ENCODE results near the gene ARHGEF9.

The ARHGEF9 gene

GRCh38 chrX:63740382-63740781, 44.6 kb downstream of the ARHGEF9 start:
- TF ChIP-seq CTCF (IDR thresholded peaks at IDR 0.05; ENCODE audit: insufficient read depth, low read length, poor library complexity, severe bottlenecking) (no peak), EZH2phosphoT487 (conservative IDR thresholded peaks at IDR 0.05; ENCODE audit: low read length) (no peak)
- H2AFZ ChIP-seq (ENCODE audit: low read depth, low read length, severe bottlenecking) = no peak overlapping the region
- no peak overlapping the region for H3K4me2 ChIP-seq (ENCODE audit: low read depth, low read length, poor library complexity, severe bottlenecking)
- peaks cover 29% of the 10 kb centered on the region for H3K79me2 ChIP-seq (ENCODE audit: insufficient read depth, low read length)
- H3K27me3 ChIP-seq (ENCODE audit: low read length) = no peaks in the 10 kb centered on the region
- H3K36me3 ChIP-seq (ENCODE audit: low read length) = no peaks in the 10 kb centered on the region
- H3K9me2 ChIP-seq (replicated peaks; ENCODE audit: insufficient read depth, low read length) = no peaks in the 10 kb centered on the region
- no peaks in the 10 kb centered on the region for H3K9me3 ChIP-seq (ENCODE audit: insufficient read depth, low read length)
- H3K27ac ChIP-seq (ENCODE audit: low read depth, low read length) = no peak overlapping the region
- no peak overlapping the region for H3K9ac ChIP-seq (ENCODE audit: low read length)
- no peak overlapping the region for H3K4me3 ChIP-seq (ENCODE audit: insufficient read depth, low read length, poor library complexity, severe bottlenecking)
- no peaks in the 10 kb centered on the region for H4K20me1 ChIP-seq (ENCODE audit: low read depth, low read length)
- H3F3A ChIP-seq (ENCODE audit: insufficient read depth) = no peaks in the 10 kb centered on the region

DNA sequence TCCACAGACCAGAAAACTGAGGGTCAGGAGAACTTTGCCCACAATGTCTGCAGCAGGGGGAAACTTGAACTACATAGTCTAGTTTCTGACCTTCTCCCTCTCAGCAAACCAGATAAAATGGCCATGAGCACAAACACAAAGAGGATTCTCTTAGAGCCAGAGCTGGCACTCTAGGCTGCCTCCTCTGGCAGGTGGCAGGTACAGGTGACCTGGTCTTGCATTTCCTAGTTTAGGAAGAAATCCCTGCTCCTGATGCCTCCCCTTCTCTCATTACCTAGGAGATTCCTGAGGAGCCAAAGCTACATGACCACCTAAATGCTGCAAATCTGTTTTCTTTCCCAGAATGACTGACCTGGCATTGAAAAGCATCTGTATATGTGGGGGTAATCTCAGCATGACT, 45.1 kb downstream of the ARHGEF9 start:
- no peak overlapping the region for H3K27ac ChIP-seq (ENCODE audit: low read depth, low read length)
- H3K4me2 ChIP-seq (ENCODE audit: low read depth, low read length, poor library complexity, severe bottlenecking) = no peak overlapping the region
- H3K36me3 ChIP-seq (ENCODE audit: low read length) = no peaks in the 10 kb centered on the region
- no peaks in the 10 kb centered on the region for H3K27me3 ChIP-seq (ENCODE audit: low read length)
- H3K4me3 ChIP-seq (ENCODE audit: insufficient read depth, low read length, poor library complexity, severe bottlenecking) = no peak overlapping the region
- H3K9me3 ChIP-seq (ENCODE audit: insufficient read depth, low read length) = no peaks in the 10 kb centered on the region
- no peak overlapping the region for H2AFZ ChIP-seq (ENCODE audit: low read depth, low read length, severe bottlenecking)
- TF ChIP-seq EZH2phosphoT487 (conservative IDR thresholded peaks at IDR 0.05; ENCODE audit: low read length) (no peak), CTCF (IDR thresholded peaks at IDR 0.05; ENCODE audit: insufficient read depth, low read length, poor library complexity, severe bottlenecking) (no peak)
- H3K79me2 ChIP-seq (ENCODE audit: insufficient read depth, low read length) = peaks cover 25% of the 10 kb centered on the region; the same call in 1 of the 2 replicates
- no peak overlapping the region for H3K9ac ChIP-seq (ENCODE audit: low read length)
- no peaks in the 10 kb centered on the region for H3K9me2 ChIP-seq (replicated peaks; ENCODE audit: insufficient read depth, low read length)
- no peaks in the 10 kb centered on the region for H4K20me1 ChIP-seq (ENCODE audit: low read depth, low read length)
- no peaks in the 10 kb centered on the region for H3F3A ChIP-seq (ENCODE audit: insufficient read depth)

- Histone ChIP-seq H3K4me2 (ENCODE audit: low read depth, low read length, poor library complexity, severe bottlenecking) (no peak overlapping the region), H4K20me1 (ENCODE audit: low read depth, low read length) (no peaks in the 10 kb centered on the region), H3K9me3 (ENCODE audit: insufficient read depth, low read length) (no peaks in the 10 kb centered on the region), H3K9me2 (replicated peaks; ENCODE audit: insufficient read depth, low read length) (no peaks in the 10 kb centered on the region), H3F3A (ENCODE audit: insufficient read depth) (no peaks in the 10 kb centered on the region), H3K9ac (ENCODE audit: low read length) (no peak overlapping the region), H3K27ac (ENCODE audit: low read depth, low read length) (no peak overlapping the region), H3K27me3 (ENCODE audit: low read length) (no peaks in the 10 kb centered on the region), H3K79me2 (ENCODE audit: insufficient read depth, low read length) (peaks cover 18% of the 10 kb centered on the region; the same call in 1 of the 2 replicates), H3K4me3 (ENCODE audit: insufficient read depth, low read length, poor library complexity, severe bottlenecking) (no peak overlapping the region), H2AFZ (ENCODE audit: low read depth, low read length, severe bottlenecking) (no peak overlapping the region), H3K36me3 (ENCODE audit: low read length) (no peaks in the 10 kb centered on the region)
- TF ChIP-seq EZH2phosphoT487 (conservative IDR thresholded peaks at IDR 0.05; ENCODE audit: low read length) (no peak), CTCF (IDR thresholded peaks at IDR 0.05; ENCODE audit: insufficient read depth, low read length, poor library complexity, severe bottlenecking) (no peak)
Measured at GRCh38 chrX:63738696-63739095, 46.3 kb downstream of the ARHGEF9 start.
